GM04504 (cell line): ENCODE results near the gene SLC26A11.
"Not testable (repeated sequence)": the region's sequence is repeated elsewhere in the genome, so short reads cannot be mapped to it uniquely, and the experiment has no call there.

ENCODE experiments used
- DNase-seq: peaks from one replicate; pipeline ENCODE4 v3.0.0-alpha.2; 2012; ENCODE audit warnings: low read depth

SLC26A11 gene

DNA sequence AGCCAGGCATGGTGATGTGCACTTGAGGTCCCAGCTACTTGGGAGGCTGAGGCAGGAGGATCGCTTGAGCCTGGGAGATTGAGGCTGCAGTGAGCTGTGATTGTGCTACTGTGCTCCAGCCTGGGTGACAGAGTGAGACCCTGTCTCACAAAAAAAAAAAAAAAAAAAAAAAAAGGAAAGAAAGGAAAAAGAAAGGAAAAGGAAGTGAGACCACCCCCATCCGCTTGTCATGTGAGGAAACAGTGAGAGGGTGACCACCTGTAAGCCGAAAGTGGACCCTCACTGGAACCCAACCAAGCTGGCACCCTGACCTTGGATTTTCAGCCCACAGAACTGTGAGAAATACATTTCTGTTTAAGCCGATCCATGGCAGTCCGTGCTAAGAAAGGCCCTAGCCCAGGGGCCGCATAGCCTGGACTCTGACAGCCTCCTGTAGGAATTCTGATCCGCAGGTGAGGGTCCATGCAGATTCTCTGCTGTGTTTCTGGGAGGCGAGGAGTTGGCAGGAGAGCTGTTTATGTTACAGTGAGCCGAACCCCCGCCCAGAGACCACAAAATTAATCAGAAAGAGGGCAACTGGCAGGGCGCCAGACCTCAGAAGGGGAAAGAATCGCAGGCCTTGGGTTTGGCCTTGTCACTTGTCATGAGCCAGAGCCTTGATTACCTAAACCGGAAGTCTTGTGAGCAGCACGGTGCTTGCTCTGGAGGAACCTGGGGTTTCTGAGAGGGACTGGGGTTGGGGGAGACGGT lies 1.0 kb upstream of the SLC26A11 start:
- peak; percentile 61 for DNase-seq

DNA sequence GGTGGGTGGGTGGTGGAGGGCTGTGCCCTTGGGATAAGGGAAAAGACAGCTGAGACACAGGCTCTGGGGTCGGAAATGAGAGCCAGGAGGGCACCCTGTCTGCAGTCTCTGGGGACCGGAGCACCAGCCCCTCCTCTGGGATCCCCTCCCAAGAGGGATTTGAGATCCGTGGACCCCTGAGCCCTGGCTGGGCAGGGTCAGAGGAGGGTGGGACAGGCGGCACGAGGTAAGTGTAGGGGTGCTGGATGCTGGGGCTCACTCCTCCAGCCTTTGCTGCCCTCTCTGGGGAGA lies 519 bp upstream of the SLC26A11 start:
- DNase-seq: no peak

DNA sequence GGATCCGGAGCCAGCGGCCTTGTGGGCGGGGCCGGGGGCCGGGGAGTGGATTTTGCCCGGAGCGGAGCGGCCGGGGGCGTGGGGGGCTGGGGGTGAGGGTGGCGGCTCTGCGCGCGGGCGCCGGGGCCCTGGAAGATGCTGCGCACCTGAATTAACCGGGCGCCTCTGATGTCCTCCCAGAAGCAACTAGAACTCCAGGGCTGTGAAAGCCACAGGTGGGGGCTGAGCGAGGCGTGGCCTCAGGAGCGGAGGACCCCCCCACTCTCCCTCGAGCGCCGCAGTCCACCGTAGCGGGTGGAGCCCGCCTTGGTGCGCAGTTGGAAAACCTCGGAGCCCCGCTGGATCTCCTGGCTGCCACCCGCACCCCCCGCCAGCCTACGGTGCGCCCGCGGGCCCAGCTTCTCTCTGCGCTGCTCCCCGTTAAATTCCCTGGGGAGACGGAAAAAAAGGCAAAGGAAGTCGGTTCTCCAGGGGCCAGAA lies 549 bp downstream of the SLC26A11 start:
- DNase-seq: no peak

DNA sequence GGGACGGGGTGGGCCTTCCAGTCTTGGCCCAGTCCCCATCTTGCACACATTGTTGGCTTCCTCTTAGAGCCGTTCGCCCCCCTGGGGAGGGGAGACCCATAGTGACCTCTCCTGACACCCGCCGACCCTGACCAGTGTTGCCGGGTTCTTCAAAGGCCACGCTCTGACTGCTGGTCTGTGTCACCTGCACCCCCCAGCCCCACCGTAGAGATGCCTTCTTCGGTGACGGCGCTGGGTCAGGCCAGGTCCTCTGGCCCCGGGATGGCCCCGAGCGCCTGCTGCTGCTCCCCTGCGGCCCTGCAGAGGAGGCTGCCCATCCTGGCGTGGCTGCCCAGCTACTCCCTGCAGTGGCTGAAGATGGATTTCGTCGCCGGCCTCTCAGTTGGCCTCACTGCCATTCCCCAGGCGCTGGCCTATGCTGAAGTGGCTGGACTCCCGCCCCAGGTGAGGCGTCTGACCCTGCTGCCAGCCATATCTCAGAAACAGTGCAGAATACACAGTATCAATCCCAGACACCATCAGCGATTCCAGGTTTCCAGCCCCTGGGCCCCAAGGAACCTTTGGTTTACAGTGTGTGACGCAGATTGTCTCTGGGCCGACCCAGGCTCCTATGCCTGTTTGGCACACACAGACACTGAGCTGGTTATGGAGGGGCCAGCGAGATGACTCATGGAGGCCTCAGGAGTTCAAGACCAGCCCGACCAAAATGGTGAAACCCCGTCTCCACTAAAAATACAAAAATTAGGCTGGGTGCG lies 1.3 kb downstream of the SLC26A11 start:
- no peak for DNase-seq

DNA sequence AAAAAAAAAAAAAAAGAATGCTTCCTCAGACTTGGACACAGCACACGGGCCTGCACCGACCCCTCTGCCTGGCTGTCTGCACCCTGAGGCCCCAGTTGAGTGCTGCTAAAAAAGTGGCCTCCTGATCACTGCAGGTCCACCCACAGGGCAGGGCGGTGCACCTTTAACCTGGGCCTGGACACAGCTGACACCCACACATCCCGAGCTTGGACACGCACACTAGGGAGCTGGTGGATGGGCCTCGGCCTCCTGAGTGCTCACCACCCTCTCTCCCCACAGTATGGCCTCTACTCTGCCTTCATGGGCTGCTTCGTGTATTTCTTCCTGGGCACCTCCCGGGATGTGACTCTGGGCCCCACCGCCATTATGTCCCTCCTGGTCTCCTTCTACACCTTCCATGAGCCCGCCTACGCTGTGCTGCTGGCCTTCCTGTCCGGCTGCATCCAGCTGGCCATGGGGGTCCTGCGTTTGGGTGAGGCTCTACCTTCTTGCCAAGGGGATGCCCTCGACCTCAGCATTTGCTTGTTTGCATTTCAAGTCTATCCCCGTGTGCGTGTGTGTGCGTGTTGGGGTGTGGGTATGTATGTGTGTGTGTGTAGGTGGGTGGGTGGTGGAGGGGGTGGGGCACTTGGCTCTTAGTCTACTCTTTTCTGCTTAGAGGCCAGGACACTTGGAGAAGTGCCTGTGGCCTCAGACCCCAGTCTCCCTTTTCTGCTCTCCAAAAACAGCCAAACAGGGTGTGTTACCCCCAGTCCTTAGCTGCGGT lies 2.3 kb downstream of the SLC26A11 start:
- no peak for DNase-seq

DNA sequence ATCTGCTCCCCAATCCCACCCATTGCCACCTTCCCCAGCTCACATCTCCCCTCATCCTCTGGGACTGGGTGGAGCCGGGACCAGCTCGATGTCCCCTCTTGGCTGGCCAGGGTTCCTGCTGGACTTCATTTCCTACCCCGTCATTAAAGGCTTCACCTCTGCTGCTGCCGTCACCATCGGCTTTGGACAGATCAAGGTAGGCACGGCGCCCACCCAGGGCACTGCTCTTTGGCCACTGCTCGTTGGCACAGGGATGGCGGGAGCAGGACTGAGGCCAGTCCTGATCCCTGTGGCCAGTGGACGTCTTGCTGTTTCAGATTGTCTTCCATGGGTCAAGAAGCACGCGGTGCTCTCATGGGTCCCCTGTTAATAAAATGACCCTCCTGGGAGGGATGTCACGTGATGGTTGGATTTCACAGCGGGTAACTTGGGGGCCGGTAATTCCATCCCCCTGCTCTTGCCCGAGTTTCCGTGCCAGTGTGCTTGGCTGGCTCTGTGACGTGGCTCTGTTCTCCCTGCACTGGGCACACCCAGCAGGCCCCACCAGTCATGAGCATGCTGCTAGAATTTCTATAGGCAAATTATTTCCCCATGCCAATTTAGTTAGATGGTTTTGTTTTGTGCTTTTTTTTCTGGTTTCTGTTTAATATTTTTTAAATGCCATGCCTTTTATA lies 3.1 kb downstream of the SLC26A11 start:
- DNase-seq: no peak

DNA sequence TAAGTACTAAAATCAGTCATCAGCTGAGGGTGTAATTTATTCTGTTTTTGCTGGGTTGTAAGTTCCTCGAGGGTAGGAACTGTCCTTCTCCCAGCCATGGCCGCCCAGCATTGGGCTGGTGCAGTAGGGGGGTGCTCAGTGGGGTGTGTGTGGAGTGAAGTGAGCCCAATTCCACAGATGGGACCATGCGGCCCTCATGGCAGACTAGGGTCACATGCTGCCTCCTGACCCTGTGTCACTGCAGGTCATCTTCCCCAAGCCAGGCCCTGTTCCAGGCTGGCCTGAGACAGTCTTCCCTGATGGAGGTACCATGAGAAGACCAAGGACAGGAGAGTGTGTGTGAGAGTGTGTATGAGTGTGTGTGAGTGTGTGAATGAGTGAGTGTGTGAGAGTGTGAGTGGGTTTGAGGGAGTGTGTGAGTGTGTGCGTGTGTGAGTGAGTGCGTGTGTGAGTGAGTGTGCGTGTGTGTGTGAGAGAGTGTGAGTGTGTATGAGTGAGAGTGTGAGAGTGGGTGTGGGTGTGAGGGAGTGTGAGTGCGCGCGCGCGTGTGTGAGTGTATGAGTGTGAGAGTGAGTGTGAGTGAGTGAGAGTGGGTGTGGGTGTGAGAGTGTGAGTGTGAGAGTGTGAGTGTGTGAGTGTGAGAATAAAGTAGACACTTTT lies 3.7 kb downstream of the SLC26A11 start:
- DNase-seq: no peak

DNA sequence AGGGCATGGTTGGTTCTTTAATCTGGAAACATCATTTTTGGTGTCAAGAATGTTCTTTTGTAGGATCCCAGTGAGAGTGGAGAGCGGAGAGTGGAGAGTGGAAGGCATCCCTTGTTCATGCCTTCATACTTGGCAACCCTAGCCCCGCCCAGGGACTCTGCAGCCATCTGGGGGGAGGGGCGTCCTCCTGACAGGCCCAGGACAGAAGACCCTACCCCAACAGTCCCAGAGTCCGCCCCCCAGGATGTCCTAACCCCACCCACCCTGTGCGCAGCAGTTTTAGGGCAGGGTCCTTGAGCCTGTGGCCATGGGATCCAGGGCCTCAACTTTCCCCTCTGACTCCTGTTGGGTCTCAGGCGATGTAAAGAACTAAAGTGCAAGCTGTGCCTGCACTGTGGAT lies 4.5 kb downstream of the SLC26A11 start:
- no peak for DNase-seq

DNA sequence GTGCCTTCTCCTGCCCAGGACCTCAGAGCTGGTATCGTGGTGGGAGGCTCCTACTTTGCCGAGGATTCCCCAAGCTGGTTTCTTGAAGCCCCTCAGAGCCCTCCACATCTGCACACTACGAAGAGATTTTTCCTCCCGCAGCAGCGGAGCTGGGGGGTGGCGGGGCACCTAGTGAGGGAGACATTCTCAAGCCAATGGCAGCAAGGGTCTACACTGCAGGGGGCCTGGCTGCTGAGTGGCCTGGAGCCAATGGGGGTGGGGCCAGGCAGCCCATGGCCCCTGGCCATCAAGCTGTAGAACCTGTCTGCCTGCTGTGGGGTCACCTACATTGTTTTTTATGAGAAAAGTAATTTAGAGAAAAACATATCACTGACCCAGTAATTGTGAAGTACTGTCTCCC lies 5.0 kb downstream of the SLC26A11 start:
- DNase-seq: no peak

DNA sequence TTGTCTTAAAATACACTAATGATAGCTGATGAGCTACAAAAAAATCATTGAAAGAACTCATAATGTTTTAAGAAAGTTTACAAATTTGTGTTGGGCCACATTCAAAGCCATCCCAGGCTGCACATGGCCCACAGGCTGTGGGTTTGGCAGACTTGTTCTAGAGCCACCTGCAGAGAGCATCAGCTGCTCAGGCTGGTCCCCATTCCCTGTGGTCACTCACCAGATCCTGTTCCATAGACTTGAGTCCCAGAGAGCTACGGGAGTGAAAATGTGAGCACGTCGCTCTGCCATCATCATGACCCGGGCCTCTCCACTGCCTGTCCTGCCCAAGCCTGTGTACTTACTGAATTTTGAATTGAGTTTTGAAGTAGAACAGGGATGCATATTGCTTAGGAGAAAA lies 6.9 kb downstream of the SLC26A11 start:
- DNase-seq: no peak

DNA sequence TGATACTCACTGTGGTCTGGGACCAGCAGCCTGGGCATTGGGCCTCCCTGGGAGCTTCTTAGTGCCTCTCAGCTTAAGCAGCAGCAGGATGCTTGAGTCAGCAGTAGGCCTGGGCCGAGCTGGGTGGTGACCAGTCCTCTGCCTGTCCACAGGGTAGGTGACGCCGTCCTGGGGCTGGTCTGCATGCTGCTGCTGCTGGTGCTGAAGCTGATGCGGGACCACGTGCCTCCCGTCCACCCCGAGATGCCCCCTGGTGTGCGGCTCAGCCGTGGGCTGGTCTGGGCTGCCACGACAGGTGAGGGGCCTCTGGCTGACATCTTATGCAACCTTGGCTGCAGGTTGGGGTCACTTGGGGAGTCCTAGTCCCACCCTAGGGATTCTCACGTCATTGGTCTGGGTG lies 7.4 kb downstream of the SLC26A11 start:
- DNase-seq: no peak

DNA sequence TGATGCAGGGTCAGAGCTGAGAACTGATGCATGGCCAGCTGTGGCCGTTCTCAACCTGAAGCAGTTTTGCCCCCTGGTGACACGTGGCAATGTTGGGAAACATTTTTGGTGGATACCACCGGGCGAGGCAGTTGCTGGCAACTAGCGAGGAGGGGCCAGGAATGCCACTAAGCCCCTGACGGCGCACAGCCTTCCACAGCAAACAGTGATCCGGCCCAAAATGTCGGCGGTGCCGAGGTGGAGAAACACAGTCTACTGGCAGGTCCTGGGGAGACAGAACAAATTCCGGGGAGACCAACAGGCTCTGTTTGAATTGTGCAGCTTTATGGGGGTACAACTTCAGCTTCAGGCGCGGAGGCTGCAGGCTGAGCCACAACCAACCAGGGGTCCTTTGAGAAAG lies 8.2 kb downstream of the SLC26A11 start:
- DNase-seq: no peak

DNA sequence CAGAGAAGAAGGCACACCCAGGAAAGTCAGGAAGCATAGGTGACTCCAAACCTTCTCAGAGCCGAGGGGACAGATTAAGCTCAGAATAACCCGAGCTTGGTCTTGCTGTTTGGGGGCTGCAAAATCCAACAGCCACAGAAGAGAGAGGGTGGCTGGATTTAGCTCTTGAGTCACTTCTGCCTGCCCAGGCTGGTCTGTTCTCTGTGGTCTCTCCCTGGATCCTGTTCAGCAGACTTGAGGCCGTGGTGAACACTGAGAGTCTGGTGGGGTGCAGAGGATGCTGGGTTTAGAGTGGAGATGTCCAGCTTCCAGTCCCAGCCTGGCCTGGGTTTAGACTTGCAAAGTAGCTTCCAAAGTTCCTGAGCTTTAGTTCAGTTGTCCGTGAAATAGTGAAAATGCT lies 8.8 kb downstream of the SLC26A11 start:
- no peak for DNase-seq

DNA sequence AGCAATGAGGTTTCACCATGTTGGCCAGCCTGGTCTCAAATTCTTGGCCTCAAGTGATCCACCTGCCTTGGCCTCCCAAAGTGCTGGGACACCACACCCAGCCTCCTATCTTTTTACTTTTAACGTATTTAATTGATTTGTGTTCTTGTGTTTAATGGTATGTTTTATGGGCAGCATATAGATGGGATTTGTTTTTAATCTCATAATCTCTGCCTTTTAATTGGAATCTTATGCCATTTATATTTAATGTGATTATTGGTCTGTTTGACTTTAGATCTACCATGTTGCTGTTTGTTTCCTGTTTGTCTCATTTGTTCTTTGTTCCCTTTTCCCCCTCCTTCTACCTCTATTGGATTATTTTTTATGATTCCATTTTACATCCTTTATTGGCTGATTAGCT lies 12.2 kb downstream of the SLC26A11 start:
- no peak for DNase-seq

DNA sequence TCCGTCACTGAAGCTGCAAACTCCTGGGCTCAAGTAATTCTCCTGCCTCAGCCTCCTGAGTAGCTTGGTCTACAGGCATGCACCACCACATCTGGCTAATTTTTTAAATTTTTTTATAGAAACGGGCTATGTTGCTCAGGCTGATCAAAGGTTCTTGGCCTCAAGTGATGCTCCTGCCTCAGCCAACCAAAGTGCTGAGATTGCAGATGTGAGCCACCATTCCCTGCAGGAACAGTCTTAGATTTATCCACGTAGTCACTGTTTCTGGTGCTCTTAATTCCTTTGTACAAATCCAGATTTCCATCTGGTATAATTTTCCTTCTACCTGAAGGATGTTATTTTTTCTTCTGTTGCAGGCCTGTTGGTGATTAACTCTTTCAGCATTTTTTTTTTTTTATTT lies 13.0 kb downstream of the SLC26A11 start:
- DNase-seq: no peak

DNA sequence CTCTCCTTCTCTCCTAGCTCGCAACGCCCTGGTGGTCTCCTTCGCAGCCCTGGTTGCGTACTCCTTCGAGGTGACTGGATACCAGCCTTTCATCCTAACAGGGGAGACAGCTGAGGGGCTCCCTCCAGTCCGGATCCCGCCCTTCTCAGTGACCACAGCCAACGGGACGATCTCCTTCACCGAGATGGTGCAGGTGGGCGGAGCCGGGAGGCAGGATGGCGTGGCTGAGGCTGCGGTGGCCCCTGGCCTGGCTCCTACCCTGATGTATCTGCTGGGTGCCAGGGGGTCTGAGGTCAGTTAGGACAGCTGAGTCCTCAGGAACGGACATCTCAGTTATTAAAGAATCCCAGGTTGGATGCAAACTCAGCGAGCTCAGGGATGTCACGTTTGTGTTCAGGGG lies 16.7 kb downstream of the SLC26A11 start:
- no peak for DNase-seq

DNA sequence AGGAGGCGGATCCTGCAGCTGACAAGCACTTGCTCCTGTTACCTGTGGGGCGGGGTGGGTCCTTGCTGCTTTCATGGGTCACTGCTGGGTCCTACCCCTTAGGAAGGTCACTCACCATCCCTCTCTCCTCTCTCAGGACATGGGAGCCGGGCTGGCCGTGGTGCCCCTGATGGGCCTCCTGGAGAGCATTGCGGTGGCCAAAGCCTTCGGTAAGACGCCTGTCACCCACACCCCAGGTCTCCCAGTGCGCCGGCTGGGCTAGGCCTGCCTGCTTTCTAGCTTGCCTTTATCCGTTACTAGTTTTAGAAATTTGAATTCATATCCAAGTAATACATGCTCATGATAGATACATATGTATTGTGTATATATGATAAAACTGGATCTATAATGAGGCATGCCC lies 17.2 kb downstream of the SLC26A11 start:
- no peak for DNase-seq

DNA sequence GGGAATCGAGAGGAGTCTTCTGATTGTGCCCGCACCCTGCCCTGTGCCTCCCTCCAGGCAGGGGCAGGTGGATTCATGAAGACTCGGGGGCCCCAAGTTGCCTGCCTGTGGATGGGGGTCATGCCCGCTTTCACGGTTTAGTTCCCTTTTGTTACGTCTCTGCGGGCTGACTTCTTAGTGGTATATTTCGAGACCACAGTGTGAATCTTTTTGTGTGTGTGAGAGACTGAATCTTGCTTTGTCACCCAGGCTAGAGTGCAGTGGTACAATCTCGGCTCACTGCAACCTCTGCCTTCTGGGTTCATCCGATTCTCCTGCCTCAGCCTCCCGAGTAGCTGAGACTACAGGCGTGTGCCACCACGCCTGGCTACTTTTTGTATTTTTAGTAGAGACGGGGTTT lies 22.3 kb downstream of the SLC26A11 start:
- no peak for DNase-seq

DNA sequence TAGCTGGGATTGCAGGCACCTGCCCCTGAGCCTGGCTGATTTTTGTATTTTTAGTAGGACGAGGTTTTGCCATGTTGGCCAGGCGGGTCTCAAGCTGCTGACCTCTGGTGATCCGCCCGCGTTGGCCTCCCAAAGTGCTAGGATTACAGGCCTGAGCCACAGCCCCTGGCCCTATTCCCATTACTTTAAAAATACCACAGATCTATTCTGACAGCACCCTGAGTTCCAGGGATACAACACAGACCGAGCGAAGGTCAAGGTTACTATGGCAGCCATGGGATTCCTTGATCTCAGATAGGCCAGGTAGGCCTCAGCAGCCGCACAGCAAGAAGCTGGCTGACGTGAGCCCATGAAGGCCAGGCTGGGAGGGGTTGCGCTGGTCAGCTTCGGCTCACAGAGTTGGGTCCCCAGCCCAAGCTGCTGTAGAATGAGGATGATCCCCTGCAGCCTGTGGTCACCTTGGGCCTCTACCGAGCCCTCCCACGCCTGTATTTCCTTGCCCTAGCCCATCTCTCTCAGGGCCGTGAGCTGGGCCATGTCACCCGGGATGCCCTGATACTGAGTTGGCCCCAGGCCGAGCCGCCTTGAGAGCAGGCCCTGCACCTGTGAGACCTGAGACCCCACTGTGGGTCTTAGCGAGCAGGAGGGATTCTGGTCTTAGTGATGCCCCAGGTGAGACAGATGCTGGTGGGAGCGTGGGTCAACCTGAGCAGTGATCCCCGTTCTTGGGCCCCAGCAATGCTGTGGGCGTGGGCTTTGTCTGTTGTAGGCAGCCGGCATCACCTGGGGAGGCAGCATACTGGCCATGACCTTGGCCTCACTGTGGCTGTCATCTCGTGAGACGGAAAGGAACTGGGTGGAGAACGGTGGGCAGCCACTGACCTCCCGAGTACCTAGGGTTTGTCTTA lies 23.6 kb downstream of the SLC26A11 start:
- no peak for DNase-seq

DNA sequence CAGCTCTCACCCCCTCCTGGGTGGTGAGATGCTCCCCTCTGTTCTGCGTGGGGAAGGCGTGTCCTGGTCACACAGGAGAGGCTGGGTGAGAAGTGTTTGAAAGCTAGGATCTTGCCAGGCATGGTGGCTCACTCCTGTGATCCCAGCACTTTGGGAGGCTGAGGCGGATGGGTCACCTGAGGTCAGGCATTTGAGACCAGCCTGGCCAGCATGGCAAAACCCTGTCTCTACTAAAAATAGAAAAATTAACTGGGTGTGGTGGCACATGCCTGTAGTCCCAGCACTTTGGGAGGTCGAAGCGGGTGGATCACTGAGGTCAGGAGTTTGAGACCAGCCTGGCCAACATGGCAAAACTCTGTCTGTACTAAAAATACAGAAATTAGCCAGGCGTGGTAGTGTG lies 24.2 kb downstream of the SLC26A11 start:
- not testable (repeated sequence) for DNase-seq
